HG03108 (cell line): ENCODE data around the gene SPNS2.

ENCODE experiments used
- ATAC-seq: cut with Tn5 transposase; IDR thresholded peaks from one replicate; pipeline ENCODE4 v1.9.1; 2021; ENCODE audit warnings: moderate library complexity; ENCODE audit not compliant: unreplicated experiment

Gene SPNS2

GRCh38 chr17:4479982-4480751 is 18.5 kb upstream of the SPNS2 start:
- no peak for ATAC-seq

GRCh38 chr17:4480929-4481898 is 17.5 kb upstream of the SPNS2 start:
- no peak for ATAC-seq

- ATAC-seq = no peak
Observed at GRCh38 chr17:4482338-4483011, 16.2 kb upstream of the SPNS2 start.

- no peak for ATAC-seq
Observed at GRCh38 chr17:4483012-4483840, 15.5 kb upstream of the SPNS2 start.

GRCh38 chr17:4485676-4486646 is 12.7 kb upstream of the SPNS2 start:
- no peak for ATAC-seq

GRCh38 chr17:4487296-4487695 is 11.4 kb upstream of the SPNS2 start:
- no peak for ATAC-seq

- no peak for ATAC-seq
Observed at GRCh38 chr17:4487820-4488716, 10.6 kb upstream of the SPNS2 start.

- no peak for ATAC-seq
Observed at GRCh38 chr17:4488989-4489595, 9.6 kb upstream of the SPNS2 start.

- ATAC-seq = no peak
Observed at GRCh38 chr17:4490109-4490591, 8.5 kb upstream of the SPNS2 start.

GRCh38 chr17:4490637-4491061 is 8.0 kb upstream of the SPNS2 start:
- ATAC-seq = no peak

- ATAC-seq = no peak
Observed at GRCh38 chr17:4492721-4493561, 5.7 kb upstream of the SPNS2 start.

- ATAC-seq = no peak
Observed at GRCh38 chr17:4497101-4497824, 1.4 kb upstream of the SPNS2 start.

GRCh38 chr17:4499431-4500190 is 930 bp downstream of the SPNS2 start:
- ATAC-seq = no peak

GRCh38 chr17:4500191-4500571 is 1.5 kb downstream of the SPNS2 start:
- ATAC-seq = no peak

- no peak for ATAC-seq
Observed at GRCh38 chr17:4501295-4501949, 2.7 kb downstream of the SPNS2 start.
